WERI-Rb-1 (cell line): ENCODE data around the gene KIAA1958.

ENCODE experiments used
- DNase-seq: peaks from one replicate; pipeline ENCODE4 v3.0.0-alpha.2; 2020
- H3K27ac ChIP-seq: fragments of 250-450 bp; sonication (Bioruptor Pico); 2 replicates; pipeline ENCODE4 v1.5.1; 2020; ENCODE audit warnings: mild to moderate bottlenecking, moderate library complexity
- H3K27me3 ChIP-seq: fragments of 250-450 bp; sonication (Bioruptor Pico); 2 replicates; pipeline ENCODE4 v1.5.1; 2021; ENCODE audit warnings: mild to moderate bottlenecking, low read depth, moderate library complexity; ENCODE audit not compliant: insufficient read depth, severe bottlenecking
- H3K36me3 ChIP-seq: fragments of 250-450 bp; sonication (Bioruptor Pico); 2 replicates; pipeline ENCODE4 v1.5.1; 2020; ENCODE audit warnings: mild to moderate bottlenecking, moderate library complexity
- H3K4me3 ChIP-seq: 2 replicates; pipeline ENCODE4 v1.5.1; 2011; ENCODE audit warnings: low read depth, mild to moderate bottlenecking, control low read depth, low read length
- H3K9me3 ChIP-seq: fragments of 250-450 bp; sonication (Bioruptor Pico); 2 replicates; pipeline ENCODE4 v1.5.1; 2021; ENCODE audit warnings: mild to moderate bottlenecking, moderate library complexity; ENCODE audit not compliant: severe bottlenecking
- TF ChIP-seq, protein P1 (sequence below): IDR thresholded peaks from 2 replicates; pipeline ENCODE4 v1.5.1; 2011; ENCODE audit warnings: low read depth, mild to moderate bottlenecking, control low read depth, inconsistent platforms, low read length

The KIAA1958 gene

DNA sequence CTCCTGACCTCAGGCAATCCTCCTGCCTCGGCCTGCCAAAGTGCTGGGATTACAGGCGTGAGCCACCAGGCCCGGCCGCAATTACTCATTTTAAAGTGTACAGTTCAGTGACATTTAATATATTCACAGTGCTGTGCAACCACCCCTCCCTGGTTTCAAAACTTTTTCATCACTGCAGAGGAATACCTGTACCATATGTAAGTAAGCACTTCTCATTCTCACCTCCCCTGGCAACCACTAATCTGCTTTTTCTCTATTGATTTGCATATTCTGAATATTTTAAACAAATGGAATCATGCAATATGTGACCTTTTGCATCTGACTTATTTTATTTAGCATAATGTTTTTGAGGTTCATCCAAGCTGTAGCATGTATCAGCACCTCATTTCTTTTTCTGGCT, 21.3 kb upstream of the KIAA1958 start:
- Histone ChIP-seq H3K27ac (no peak overlapping the region), H3K4me3 (no peak overlapping the region), H3K36me3 (peaks cover 31% of the 10 kb centered on the region), H3K27me3 (no peaks in the 10 kb centered on the region), H3K9me3 (peaks cover 5% of the 10 kb centered on the region)
- no peak for DNase-seq
- TF ChIP-seq, protein P1, sequence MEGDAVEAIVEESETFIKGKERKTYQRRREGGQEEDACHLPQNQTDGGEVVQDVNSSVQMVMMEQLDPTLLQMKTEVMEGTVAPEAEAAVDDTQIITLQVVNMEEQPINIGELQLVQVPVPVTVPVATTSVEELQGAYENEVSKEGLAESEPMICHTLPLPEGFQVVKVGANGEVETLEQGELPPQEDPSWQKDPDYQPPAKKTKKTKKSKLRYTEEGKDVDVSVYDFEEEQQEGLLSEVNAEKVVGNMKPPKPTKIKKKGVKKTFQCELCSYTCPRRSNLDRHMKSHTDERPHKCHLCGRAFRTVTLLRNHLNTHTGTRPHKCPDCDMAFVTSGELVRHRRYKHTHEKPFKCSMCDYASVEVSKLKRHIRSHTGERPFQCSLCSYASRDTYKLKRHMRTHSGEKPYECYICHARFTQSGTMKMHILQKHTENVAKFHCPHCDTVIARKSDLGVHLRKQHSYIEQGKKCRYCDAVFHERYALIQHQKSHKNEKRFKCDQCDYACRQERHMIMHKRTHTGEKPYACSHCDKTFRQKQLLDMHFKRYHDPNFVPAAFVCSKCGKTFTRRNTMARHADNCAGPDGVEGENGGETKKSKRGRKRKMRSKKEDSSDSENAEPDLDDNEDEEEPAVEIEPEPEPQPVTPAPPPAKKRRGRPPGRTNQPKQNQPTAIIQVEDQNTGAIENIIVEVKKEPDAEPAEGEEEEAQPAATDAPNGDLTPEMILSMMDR: no peak

DNA sequence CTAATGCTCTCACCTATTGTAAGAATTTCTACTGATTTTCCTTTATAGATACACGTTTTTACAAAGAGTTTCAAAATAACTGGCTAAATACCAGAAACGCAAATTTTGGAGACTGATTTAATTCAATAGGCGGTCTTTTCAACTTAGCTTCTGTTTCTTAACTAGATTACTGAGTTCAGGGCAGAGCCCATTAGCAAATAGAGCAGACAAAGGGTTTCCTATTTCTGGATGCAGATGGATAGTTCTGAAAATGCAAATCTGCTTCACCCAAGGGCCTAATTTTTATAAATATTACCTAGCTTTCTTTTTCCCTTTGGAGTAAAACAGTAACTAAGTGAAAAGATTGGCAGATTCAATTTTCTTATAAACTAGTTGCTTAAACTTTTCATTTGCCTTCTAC, 13.6 kb upstream of the KIAA1958 start:
- DNase-seq: no peak
- H3K27ac ChIP-seq: no peak overlapping the region
- H3K36me3 ChIP-seq: peaks cover 23% of the 10 kb centered on the region; the same call in 1 of the 2 replicates
- peaks cover 14% of the 10 kb centered on the region for H3K9me3 ChIP-seq
- TF ChIP-seq, protein P1: no peak
- H3K4me3 ChIP-seq: no peak overlapping the region
- H3K27me3 ChIP-seq: no peaks in the 10 kb centered on the region

DNA sequence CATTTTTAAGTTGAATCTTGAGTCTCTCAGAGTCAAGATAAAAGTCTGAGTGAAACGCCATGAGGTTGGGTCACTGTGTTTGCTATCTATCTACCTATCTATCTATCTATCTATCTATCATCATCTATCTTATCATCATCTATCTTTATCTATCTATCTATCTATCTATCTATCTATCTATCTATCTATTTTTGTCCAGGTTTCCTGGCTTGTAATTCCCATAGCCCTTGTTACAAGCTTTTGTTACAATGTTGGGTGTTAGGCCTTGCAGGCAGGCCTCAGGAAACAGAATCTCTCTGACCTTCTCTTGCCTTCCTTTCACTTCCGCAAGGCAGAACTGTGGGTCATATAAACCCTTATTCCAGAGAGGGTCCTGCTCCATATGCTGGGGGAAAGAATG, 12.6 kb upstream of the KIAA1958 start:
- peaks cover 19% of the 10 kb centered on the region for H3K9me3 ChIP-seq
- no peak overlapping the region for H3K4me3 ChIP-seq
- TF ChIP-seq, protein P1: no peak
- no peak for DNase-seq
- peaks cover 28% of the 10 kb centered on the region; the same call in 1 of the 2 replicates for H3K36me3 ChIP-seq
- H3K27ac ChIP-seq: no peak overlapping the region
- H3K27me3 ChIP-seq: no peaks in the 10 kb centered on the region

DNA sequence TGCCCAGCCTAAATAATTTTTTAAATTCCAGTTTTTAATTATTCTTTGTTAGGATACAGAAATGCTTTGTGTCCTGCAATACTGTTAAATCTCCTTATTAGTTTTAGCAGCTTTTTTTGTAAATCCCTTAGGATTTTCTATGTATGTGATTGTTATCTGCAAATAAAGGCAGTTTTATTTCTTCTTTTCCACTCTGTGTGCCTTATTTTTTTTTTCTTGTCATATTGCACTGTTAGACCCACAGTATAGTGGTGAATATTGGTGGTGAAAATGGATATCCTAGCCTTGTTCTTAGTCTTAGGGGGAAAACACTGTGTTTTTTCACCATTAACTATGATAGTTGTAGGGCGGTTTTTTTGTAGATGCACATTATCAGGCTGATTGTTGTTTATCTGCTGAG, 11.3 kb upstream of the KIAA1958 start:
- TF ChIP-seq, protein P1: no peak

DNA sequence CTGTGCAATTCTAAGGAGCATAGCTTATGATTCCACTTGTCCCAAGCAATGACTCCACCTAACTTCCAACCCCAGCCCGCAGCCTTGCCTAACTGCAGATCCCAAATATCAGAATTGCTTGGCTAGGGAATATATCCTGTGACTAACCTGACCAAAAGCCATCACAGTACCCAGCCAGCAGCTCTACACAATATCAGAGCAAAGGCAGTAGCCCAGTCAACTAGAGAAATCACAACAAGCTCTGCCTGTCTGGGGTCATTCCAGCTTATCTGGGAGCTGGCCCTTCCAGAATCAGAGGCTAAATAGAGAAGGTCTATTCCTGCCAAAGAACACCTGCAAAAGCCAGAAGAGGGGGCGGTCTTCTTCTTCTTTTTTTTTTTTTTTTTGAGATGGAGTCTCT, 9.3 kb upstream of the KIAA1958 start:
- DNase-seq: no peak

More for the DNA sequence above, 11.3 kb upstream of the KIAA1958 start:
- H3K9me3 ChIP-seq: peaks cover 22% of the 10 kb centered on the region
- H3K27ac ChIP-seq: no peak overlapping the region
- H3K4me3 ChIP-seq: no peak overlapping the region
- peaks cover 28% of the 10 kb centered on the region; the same call in 1 of the 2 replicates for H3K36me3 ChIP-seq
- H3K27me3 ChIP-seq: no peaks in the 10 kb centered on the region
- no peak for DNase-seq

More for the DNA sequence above, 9.3 kb upstream of the KIAA1958 start:
- Histone ChIP-seq H3K27ac (no peak overlapping the region), H3K9me3 (peaks cover 22% of the 10 kb centered on the region), H3K27me3 (no peaks in the 10 kb centered on the region), H3K36me3 (peaks cover 18% of the 10 kb centered on the region; the same call in 1 of the 2 replicates), H3K4me3 (no peak overlapping the region)
- TF ChIP-seq, protein P1: no peak
